CD4-positive, alpha-beta T cell treated with Interleukin-15 for 1 hour (primary cell): ENCODE data around the gene EPHA10.
"Not testable (repeated sequence)": the region's sequence is repeated elsewhere in the genome, so short reads cannot be mapped to it uniquely, and the experiment has no call there.

Source experiments
- DNase-seq: peaks from one replicate; pipeline ENCODE4 v3.0.0-alpha.2; 2020

EPHA10 gene

DNA sequence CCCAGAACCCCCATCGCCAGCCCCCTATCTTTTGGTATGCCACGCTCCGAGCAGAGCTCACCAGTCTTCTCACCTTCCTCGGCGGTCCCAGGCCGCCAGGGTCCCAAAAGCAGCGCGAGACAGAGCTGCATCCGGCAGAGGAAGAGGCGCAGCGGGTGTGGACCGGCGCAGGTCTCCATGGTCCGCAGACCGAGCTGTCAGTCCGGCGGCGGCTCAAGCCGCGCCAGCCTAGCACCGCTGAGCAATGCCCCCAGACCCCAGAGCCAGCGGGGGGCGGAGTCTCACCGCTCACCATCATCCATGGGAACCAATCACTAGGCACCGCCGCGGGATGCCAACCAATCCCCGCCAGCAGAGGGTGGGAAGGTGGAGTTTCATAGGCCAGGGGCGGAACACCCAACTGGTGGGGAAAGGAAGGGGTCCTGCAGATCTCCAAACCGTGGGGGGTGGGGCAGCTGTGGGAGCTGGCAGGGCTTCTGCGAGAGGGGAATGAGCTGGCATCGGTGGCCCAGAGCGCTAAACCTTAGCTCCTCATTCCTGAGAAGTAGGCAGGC lies at the start of gene EPHA10:
Gene EPHA10, minus strand, starts transcription at position 233 of the 554 bp plus-strand sequence. Its CDS starts 54 bp downstream, at position 179.
- no peak for DNase-seq

DNA sequence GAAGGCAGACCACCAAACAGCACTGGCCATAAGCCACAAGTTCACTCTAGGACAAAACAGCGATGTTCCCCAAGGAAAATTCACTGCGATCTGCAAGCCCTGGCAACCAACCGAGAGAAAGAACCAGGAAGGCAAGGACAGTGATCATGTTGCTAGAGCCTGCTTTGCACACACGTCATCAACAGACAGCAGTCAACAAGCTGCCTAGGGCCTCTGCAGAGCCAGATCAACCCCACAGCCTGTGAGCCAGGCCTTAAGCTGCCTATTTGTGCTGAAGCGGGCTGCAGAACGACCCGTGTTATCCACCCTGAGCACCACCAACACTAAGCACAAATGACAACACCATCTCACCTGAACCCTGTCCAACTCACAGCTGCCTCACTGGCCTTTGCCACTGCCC lies 49.3 kb upstream of the EPHA10 start:
- DNase-seq, result no peak

DNA sequence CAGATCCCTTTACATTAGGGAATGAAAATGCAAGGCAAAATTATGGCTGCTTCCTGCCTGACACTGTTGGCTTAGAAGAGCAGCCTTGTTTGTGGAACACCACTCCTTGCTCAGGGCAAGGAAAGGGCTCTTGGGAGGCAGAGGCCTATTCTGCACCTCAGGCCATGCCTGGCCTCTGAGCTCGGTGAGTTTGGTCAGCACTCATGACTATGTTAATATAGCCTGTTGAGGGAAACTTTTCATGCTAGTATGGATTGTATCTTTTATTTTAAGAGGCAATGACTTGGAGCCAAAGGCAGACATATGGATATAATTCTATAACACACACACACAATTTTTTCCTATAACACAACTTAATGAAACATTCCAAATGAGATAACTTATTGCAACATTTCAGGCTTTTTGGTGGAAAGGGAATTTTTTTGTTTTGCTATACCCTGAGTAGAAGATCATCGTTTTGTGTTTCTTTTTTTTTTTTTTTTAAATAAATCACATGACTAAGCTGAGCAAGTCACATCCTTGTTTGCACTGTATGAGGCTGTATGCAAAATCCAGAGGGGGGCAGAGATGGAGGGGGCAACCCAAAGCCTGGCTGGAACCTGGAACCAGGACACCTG lies 48.7 kb upstream of the EPHA10 start:
- no peak for DNase-seq

DNA sequence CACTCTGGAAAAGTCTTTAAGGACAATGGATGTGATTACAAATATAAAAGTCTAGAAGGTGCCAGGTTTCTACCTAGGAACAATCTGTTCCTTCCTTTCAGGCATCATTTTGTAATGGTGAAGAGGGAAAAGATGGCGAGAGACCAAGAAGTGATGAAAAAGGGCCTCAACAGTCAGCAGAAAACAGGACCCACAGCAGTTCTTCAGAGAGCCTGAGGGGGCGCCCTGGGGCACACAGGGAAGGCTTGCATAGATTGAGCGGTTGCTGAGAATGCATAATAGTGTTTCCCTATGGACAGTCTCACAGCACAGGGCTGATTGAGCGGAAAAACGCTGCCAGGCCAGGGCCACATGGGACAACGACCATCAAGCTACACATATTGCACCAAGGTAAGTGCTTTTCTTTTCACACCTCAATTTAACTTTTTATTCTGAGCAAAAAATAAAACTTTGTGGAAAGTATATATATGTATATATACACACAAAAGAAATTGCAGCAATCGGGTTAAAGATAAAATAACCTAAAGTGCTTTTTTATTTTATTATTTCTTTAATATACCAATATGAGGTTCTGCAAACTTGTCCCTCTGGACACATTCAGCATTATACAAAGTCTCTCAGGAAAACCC lies 46.2 kb upstream of the EPHA10 start:
- peak; percentile 70 for DNase-seq

DNA sequence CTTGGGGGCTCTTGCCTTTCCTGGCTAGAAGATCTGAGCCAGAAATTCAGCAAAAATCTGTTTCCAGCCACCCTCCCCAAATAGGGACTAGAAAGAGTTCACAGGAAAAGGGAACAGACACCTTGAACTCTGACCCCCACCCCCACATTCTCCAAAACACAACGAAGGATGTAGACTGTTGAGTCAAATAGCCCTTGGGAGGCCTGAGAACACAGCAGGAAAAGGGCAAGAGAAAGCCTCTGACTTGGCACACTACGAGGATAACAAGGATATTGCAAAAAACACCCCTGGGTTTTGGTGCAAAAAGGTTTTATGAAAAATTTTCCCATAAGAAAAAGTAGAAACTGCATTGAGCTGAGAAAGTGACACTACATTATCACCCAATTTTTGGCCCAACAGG lies 45.0 kb upstream of the EPHA10 start:
- no peak for DNase-seq

DNA sequence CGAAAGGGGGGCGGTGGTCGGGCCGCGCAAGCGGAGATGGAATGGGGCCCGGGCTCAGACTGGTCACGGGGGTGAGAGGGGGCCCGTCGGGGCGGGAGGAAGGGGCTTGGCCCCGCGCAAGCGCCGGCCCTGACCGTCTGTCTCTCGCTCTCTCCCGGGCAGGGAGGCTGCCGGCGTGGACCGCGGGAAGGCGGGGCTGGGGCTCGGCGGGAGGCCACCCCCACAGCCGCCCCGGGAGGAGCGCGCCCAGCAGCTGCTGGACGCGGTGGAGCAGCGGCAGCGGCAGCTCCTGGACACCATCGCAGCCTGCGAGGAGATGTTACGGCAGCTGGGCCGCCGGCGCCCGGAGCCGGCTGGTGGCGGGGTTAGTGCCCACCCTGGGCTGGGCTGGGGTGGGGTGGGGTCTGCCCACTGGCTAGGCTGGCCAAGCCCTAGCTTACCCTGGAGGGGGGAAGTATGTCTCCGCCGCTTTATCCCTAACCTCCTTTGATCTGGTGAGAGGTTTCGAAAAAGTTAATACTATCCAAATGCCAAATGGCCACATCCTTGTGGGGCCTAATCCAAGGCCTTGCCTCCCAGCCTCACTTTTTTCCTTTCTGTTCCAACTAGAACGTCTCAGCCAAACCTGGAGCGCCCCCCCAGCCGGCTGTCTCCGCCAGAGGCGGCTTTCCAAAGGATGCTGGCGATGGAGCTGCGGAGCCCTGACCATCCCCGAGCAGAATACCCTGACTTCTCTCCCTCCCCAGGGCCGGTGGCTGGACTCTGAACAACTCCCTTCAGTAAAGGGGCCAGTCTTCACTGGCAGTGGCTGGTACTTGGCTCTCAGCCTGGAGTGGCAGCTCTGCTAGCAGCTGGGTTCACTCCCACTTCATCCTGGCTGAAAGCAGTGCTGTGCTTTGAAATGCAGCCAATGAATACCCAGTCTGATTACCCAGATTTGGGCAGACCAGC lies 43.7 kb upstream of the EPHA10 start:
- no peak for DNase-seq

DNA sequence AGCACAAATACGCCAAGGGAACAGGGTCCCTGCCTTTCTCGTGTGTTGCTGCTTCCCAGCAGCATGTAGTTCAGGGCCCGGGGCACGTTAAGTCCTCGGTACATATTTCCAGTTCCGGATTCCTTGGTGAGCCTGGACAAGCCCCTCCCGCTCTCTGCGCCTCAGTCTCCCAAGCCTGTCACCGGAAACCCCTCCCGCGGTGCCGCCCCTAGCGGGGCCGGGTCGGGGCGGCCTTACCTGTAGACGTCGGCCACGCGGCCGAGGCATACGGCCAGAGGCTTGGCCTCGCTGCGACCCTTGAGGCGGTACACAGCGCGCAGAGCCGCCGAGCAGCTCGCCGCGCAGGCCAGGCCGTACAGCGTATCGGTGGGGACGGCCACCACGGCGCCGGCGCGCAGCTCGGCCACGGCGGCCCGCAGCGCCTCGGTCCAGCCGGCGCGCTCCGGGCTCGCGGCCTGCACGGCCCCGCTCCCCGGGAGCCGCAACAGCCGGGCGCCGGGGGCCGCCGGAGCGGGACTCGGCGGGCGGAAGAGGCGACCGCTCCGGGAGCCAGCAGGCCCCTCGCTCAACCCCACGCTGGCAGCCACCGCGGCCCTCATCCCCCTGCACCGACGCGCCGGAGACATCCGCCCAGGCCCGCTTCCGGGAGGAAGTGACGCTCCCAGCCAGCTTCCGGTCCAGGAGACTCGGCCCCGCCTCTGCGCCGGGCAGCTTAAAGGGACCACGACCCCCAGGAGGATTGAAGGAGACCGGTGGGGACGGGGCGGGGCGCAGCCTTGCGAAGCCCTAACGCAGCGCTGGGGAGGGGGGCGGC lies 42.8 kb upstream of the EPHA10 start, which contains the start of the genes C1orf122 and YRDC:
Gene C1orf122, plus strand, starts transcription at position 236 of the 814 bp plus-strand sequence. CDS start 615 bp downstream, outside the sequence.
Gene YRDC, minus strand, starts transcription at position 654 of the 814 bp plus-strand sequence. Its CDS starts 28 bp downstream, at position 626.
- peak; percentile 91 for DNase-seq

DNA sequence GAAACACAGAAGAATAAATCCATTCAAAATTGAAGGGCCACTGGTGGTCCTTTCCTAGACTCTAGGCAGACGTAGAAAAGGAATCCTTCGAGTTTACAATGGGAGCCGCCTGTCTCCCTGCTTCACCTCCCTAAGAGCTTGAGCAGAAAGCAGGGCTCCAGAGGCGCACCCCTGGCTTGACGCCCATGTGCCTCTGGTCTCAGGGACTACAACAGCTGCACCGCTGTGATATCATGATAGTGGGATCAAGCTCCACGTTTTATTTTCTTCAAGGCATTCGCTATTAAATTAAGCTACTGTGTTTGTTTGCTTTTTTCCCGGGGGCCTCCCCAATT lies 42.3 kb upstream of the EPHA10 start:
- no peak for DNase-seq

DNA sequence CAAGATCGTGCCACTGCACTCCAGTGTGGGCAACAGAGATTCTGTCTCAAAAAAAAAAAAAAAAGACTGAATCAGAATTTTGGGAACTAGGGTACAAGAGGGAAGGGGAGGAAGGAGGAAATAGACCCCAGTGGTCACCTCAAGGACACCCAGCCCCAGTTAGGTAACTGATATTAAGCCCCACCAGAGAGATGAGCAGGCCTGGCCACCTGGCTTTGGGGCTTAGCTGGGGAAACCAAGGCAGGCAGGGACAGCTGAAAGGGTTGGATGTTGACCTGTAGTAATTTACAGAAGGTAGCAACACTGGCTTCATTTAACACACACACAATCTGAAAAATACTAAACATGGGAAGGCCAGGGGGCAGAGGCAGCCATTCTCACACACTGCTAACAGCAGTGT lies 37.5 kb upstream of the EPHA10 start:
- DNase-seq, result no peak

DNA sequence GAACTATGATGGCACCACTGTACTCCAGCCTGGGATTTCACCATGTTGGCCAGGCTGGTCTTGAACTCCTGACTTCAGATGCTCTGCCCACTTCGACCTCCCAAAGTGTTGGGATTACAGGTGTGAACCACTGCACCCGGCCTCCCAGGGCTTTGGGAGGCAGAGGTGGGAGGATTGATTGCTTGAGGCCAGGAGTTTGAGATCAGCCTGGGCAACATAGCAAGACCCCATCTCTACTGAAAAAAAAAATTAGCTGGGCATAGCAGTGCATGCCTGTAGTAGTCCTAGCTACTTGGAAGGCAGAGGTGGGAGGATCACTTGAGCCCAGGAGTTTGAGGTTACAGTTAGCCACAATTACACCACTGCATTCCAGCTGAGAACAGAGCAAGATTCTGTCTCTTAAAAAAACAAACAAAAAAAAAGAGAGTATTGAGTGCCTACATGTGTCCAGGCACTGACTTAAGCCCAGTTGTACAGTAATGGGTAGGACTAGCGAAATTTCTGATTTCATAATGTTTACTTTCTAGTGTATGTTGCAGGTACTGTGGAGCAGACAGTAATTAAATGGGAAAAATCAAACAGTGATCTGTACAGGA lies 32.9 kb upstream of the EPHA10 start:
- no peak for DNase-seq

DNA sequence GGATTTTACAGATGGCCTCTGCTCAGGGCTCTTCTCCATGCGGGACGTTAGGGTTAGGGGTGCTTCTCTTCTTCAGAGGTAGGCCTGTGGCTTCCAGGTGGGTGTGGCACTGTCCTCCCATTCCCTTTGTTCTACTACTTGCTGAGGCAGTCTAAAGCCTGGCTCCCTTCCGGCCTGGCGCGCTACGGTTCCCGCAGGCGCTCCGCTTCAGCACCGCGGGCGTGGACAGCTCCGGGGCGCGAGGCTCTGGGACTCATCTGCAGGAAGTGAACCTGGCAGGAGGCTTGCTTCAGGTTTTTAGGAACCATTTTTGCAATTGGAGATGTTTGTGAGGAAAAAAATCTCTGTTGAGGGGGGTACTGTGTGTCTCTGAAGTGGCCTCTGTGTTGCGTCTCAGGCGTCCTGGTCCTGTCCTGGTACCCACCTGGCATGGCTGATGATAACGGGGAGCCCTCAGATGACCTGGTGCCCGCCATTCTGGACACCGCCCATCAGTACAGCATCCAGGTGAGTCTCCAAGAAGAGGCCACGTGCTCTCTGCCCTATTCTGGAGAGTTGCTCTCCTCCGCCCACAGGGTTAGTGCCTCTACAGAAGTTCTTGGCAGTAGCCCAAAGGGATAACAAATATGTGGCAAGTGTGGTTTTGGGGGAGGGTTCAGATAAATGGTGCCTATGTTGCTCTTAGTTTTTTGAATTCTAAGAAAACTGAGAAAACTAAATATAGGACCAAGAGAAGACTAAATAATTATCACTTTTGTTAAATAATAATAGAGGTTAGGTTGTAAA lies 30.6 kb upstream of the EPHA10 start:
- DNase-seq, result peak; percentile 24

DNA sequence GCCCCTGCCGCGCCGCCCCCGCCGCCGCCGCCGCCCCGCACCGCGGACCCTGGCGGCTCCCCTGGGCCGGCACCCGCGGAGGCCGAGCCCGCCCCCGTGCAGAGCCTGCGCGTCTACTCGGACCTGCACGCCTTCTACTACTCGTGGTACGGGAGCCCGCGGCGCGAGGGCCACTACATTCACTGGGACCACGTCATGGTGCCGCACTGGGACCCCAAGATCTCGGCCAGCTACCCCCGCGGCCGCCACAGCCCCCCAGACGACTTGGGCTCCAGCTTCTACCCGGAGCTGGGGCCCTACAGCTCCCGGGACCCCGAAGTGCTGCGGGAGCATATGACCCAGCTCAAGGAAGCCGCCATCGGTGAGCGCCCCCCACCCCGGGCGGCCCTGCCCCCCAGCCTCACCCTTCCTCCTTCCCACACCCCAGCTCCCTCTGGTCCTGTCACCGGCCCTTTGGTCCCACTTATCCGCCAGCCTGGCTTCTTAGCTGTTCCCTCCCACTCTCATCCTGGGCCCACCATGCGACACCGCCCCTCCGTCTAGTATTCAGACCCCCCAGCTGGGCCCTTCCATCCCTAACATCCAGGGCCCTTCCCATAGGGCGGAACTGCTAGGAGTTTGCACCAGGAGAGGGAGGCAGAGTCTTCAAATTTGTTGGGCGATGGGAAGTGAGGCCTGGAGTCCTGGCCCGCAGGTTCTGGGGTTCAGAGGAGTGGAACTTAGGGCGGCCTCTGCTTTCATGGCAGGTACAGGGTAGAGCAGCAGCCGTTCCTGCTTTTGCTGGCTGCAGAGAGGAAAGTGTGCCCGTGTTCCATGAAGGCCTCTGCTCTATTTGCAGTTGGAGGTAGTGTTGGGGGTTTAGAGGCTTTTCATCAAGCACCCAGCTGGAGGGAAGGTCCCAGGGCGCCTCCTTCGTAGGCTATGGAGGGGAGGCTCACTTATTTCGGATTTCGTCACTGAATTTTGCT lies 29.7 kb upstream of the EPHA10 start:
- DNase-seq, result no peak

DNA sequence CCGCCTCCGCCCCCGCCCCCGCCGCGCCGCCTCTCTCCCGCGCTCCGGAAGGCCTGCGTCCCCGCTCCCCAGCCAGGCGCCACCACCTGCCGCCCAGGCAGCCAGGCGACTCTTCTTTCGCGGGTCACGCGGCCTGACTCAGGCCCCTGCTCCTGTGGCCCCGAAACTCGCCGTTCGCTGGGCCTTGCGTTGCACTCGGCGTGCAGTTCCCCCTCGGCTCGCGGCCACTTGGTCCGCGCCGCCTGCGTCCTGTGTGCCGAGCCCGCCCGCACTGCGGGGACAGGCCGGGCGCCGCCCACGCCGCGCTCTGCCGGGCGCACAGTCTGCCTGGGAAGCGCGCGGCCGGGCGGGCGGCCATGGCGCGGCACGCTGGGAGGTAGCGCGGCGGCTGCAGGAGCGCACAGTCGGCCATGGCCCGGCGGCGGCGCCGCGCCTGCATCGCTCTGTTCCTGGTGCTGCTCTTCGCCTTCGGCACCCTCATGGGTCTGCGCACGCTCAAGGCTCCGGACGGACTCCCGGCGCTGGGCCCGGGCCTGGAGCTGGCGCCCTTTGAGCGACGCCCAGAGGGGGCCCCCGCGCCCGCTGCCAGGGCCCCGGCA lies 29.0 kb upstream of the EPHA10 start, which contains the start of gene MANEAL:
Gene MANEAL, plus strand, starts transcription at position 75 of the 599 bp plus-strand sequence. Its CDS starts 336 bp downstream, at position 411.
- DNase-seq, result peak; percentile 35

DNA sequence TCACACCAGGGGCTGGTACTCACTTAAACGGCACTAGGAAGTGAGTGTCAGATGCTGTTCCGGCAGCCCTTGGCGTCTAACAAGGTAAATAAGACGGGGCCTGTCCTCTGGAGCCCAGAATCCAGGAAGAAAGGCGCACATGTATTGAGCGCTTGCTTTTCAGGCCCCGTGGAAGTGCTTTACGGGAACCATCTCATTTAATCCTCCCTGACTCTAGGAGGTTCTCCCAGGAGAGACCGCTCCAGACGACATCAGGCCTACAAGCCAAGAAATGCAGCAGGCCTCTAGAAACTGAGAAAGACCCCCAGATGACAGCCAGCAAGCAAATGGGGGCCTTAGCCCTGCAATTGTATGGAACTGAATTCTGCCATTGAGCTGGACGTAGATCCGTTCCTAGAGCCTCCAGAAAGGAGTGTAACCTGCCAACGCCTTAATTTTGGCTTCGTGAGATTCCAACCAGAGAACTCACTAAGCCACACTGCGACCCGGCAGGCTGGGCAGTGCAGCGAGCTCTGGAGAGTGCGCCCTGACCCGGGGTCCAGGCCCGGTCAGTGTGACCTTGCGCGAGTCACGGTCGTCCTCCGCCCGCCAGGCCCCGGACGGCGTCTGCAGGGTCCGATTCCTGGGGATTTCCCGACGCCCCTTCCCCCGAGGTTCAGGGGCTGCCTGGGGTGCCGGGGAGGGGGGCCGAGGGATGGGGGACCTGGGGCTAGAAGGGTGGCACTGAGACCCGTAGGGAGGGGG lies 28.2 kb upstream of the EPHA10 start:
- no peak for DNase-seq

DNA sequence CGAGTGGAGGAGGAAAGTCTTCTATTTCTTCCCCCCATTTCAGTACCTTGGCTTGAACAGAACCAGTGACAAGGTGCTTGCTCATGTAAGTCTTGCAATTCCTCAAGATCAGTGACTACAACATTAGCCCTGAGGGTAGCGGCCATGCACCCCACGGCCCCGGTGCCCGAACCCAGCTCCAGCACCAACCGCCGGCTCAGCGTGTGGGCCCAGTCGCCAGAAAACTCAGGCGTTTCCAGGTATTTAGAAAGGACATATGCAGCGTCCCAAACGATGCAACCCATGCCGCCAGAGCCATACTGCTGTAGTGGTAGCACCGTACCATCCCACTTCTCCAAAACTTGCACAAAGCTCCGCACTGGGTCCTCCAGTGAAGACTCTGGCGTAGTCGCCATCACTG lies 17.6 kb upstream of the EPHA10 start:
- no peak for DNase-seq

DNA sequence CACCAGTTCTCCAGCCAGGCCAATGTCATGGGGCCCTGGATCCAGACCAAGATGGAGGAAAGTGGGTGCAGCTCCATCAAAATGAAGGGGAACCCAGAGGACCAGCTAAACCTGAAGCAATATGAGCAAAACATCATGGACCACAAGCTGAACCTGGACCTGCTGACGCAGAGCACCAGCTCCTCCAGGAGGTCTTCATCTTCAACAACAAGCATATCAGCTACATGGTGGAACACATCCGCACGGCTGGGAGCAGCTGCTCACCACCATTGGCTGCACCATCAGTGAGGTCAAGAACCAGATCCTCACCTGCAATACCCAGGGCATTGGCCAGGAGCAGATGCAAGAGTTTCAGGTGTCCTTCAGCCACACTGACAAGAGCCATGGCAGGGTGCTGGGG lies 13.7 kb upstream of the EPHA10 start:
- no peak for DNase-seq

DNA sequence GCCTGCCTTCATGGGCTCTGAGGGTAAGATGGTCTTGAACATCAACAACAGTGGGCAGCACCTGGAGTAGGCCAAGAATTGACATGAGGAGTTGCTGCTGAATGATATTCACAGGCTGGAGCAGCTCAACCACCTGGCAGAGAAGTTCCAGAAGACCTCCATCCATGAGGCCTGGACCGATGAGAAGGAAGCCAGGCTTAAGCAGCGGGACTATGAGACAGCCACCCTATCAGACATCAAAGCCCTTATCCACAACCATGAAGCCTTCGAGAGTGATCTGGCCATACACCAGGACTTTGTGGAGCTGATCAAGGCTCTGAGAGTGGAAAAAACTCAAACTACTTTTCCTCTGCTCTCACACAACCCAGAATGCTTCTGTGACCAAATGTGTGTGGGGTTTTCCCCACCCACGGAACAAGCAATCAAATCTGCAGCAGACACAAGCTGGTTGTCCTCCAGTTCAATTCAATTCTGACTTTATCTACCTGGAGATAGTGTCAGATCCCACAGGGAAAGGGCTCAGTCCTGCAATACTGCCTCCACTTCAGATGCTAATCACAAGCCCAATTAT lies 12.1 kb upstream of the EPHA10 start:
- DNase-seq, result no peak

DNA sequence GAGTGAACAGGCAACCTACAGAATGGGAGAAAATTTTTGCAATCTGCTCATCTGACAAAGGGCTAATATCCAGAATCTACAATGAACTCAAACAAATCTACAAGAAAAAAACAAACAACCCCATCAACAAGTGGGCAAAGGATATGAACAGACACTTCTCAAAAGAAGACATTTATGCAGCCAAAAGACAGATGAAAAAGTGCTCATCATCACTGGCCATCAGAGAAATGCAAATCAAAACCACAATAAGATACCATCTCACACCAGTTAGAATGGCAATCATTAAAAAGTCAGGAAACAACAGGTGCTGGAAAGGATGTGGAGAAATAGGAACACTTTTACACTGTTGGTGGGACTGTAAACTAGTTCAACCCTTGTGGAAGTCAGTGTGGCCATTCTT lies 6.5 kb upstream of the EPHA10 start:
- not testable (repeated sequence) for DNase-seq
